IPS-NIHi7 (cell line): ENCODE measurements around the gene CCDC120.

Experiments
- DNase-seq: peaks from one replicate; pipeline ENCODE4 v3.0.0; 2012; ENCODE audit warnings: mixed read lengths; ENCODE audit errors: extremely low spot score

The CCDC120 gene, protein sequence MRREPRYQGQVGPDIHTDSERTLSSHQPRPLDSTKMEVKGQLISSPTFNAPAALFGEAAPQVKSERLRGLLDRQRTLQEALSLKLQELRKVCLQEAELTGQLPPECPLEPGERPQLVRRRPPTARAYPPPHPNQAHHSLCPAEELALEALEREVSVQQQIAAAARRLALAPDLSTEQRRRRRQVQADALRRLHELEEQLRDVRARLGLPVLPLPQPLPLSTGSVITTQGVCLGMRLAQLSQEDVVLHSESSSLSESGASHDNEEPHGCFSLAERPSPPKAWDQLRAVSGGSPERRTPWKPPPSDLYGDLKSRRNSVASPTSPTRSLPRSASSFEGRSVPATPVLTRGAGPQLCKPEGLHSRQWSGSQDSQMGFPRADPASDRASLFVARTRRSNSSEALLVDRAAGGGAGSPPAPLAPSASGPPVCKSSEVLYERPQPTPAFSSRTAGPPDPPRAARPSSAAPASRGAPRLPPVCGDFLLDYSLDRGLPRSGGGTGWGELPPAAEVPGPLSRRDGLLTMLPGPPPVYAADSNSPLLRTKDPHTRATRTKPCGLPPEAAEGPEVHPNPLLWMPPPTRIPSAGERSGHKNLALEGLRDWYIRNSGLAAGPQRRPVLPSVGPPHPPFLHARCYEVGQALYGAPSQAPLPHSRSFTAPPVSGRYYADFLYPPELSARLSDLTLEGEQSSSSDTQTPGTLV

GRCh38 chrX:49058794-49059193 lies at the start of gene CCDC120:
Gene CCDC120 (plus strand): TSS chrX:49058999. CDS start chrX:49062042, 3,043 bp downstream.
- peak; percentile 54 for DNase-seq

DNA sequence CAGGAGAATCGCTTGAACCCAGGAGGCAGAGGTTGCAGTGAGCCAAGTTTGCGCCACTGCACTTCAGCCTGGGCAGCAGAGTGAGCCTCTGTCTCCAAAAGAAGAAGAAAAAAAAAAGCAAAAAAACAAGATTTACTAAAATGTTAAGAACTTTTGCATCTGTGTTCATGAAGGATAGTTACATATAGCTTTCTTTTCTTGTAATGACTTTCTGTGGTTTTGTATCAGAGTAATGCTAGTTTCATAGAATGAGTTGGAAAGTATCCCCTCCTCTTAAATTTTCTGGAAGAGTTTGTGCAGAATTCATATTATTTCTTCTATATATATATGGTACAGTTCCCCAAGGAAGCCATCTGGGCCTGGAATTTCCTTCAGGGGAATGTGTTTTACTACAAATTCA lies 39.7 kb upstream of the CCDC120 start:
- DNase-seq, result no peak

GRCh38 chrX:49019599-49020249 lies 39.1 kb upstream of the CCDC120 start:
- DNase-seq, result no peak

DNA sequence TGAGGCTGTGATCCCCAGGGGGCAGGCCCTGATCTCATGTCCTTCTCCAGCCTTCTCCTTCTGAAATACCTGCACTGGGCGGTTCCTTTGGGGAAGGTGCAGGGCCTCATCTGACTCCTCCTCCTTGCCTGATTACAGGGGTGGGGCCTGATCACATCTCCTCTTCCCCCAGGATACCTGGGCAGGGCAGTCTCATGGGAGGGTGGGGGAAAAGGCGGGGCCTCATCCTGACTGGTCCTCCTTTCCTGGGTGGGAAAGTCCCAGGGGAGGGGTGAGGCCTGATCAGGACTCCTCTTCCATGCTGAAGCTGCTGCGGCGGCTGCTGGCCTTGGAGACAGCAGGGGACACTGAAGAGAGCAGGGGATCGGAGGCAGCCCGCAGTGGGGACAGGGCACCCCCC lies 28.9 kb upstream of the CCDC120 start:
- DNase-seq, result peak; percentile 56

DNA sequence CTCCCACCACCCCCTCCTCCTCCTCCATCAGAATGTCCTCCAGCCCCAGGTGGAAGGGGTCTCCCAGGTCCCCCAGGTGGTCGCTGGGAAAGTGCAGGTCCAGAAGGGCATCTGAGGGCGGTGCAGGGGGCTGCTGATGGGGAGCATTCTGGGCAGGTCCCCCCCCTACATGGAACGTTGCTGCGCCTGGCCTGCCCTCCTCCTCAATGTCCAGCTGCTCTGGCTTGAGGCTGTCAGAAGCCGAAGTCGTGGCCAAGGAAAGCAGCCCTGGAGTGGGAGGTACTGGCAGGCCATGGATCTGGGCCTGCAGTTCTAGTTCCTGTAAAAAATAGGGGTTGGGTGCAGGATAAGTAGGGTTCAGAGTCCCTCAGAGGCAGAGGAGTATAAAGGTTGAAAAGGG lies 28.5 kb upstream of the CCDC120 start:
- DNase-seq, result no peak

- no peak for DNase-seq
These were observed 20.8 kb upstream of the CCDC120 start for GRCh38 chrX:49037883-49038475.

- DNase-seq, result peak; percentile 75
These were observed 19.0 kb upstream of the CCDC120 start for GRCh38 chrX:49039598-49040375.

DNA sequence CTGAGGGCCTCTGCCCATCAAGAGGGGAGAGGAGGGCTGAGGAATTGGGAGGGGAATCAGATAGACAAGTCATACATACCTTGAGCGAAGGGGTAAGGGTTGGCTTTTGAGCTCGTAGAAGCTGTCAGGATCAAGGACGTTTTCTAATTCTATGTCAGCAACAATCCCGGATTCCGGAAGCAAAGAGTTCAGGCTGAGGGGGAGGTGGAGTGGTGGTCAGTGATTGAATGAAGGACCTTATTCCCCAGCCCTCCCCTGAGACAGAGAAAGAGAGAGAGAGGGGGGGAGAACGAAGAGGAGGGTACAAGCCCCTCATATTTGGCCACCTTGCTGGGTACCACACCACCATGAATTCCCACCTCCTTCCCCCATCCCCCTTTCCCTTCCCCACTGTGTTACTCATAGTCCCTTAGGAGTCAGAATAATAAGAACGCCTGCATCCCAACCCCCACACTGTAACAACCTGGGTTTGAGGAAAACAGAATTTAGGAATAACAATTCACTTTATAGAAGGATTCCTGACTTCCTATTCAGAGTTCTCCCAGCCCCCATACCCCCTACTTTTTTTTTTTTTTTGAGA lies 18.3 kb upstream of the CCDC120 start:
- DNase-seq, result no peak

GRCh38 chrX:49041744-49042580 lies 16.8 kb upstream of the CCDC120 start:
- DNase-seq, result no peak

DNA sequence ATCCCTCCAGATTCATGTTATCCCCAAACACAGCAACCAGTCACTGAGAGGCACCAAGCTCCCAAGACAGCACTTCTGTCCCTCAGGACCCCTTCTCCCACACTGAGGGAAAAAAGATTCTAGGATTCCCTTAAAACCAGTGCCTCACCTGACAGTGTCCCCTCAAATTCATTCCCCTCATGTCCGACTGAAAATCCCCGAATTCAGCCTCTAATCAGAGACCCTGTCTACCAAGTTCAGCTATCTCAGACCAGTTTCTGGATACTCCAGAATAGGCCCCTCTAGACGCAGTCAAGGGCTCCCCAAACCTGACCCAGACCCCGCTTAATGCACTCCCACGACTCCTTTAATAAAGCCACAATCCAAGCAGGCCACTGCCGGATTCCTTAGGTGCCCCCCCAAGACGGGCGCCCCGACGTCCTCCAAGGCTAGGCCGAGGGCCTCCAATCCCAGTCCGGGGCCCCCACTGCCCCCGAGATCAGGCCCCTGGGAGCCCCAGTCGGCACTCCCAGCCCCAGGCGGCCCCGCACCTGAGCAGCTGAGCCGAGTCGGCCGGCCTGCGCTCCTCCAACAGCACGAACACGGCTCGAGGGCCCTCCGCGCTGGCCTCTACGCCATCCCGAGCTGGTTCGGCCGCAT lies 16.1 kb upstream of the CCDC120 start:
- no peak for DNase-seq

GRCh38 chrX:49043220-49043986 lies 15.4 kb upstream of the CCDC120 start, which contains the start of gene TFE3:
Gene TFE3 (minus strand): TSS chrX:49043357. CDS start chrX:49043226, 131 bp downstream.
- peak; percentile 78 for DNase-seq

GRCh38 chrX:49043987-49044281 lies 14.9 kb upstream of the CCDC120 start:
- DNase-seq, result no peak

- peak; percentile 77 for DNase-seq
These were observed 5.4 kb upstream of the CCDC120 start for GRCh38 chrX:49053223-49054072.

GRCh38 chrX:49054073-49054762 lies 4.6 kb upstream of the CCDC120 start:
- DNase-seq, result no peak

DNA sequence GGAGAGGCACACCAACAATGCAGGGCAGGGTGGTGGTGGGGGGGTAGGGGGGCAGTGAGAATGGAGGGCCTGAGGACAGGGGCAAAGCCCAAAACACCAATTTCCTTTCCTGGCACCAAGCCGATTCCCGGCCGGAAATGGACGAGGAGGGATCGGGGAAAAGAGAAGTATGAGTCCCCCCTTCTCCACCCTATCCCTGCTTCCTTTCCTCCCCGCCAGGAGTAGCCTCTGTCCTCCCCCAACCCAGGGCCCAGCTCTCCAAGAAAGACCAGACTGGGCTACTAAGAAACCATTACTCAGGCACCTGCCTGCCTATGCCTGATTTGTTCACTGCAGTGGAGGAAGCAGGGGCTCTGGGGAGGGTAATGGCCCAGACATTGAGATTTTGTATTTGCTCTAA lies 402 bp downstream of the CCDC120 start:
- DNase-seq, result no peak

DNA sequence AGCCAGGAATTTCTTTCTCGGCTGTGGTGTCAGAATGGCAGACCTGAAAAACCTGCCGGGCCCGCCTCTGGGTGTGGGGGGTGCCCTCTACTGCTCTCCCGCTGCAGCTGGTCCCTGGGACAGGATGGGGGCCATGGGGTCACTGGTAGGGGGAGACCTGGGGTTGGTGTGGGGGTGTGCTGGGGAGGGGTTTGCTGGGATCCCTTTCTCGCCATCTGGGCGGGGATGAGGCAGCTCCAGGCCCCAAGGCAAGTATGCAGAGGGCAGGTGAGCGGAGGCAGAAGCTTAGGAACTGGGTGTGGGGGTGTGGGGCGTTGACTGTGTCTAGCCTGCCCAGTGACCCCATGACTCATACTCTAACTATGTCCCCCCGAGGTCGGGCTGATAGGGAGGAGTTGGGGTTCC lies 884 bp downstream of the CCDC120 start:
- no peak for DNase-seq

DNA sequence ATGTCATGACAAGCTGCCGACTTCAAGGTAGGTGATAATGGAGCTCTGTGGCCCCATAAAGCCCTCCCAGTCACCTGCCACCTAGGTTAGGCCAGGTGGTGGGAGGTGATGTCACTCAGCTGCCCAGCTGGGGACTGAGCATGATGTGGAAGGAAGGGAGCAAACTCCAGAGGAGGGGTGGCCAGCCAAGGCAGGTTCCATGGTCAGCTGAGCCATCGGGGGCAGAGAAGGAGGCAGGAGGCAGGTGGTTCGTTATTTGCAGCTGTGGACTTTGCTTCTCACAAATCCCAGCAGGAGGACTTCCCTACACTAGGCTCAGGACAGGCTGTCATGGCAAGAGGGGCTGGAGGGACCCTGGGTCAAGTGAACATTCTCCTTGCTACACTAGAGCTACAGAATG lies 2.1 kb downstream of the CCDC120 start:
- DNase-seq, result no peak
